ENCODE results near the gene MAPT.

GRCh38 chr17:46032909-46033308 is 138.6 kb downstream of the MAPT start:
- no peak for TF ChIP-seq CTCF (conservative IDR thresholded peaks at IDR 0.05; ENCODE audit: low read depth, low read length)
- no peak for TF ChIP-seq EZH2phosphoT487 (IDR thresholded peaks at IDR 0.05; ENCODE audit: borderline replicate concordance, low read length)

Measured in PC-3 (cell line).